ENCODE results near the gene NMBR.
"Not testable (repeated sequence)": the region's sequence is repeated elsewhere in the genome, so short reads cannot be mapped to it uniquely, and the experiment has no call there.

NMBR gene

DNA sequence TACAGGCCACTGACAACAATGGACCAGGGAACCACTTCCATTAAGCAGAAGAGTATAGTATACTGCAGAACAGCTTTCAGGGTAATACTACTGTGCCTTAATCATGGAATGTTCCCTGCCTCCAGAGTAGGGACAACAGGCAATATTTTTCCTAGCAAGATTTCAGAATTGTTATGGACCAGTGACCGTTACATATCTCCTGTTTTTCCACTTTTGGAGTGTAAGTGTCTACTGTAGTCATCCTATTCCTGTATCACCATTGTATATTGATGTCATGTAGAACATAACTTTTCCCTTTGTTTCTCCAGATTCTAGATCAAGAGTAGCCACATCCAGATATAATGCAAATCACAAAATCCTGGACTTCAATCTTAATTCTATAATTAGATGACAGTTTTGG is 16.1 kb downstream of the NMBR start:
- DNase-seq (ENCODE audit: low spot score) = no peak
- Mint-ChIP-seq H3K27ac (no peak overlapping the region), H3K9me3 (no peaks in the 10 kb centered on the region), H3K36me3 (ENCODE audit: low read depth) (no peaks in the 10 kb centered on the region), H3K27me3 (ENCODE audit: low read depth) (peaks cover 27% of the 10 kb centered on the region), H3K4me3 (no peak overlapping the region), H3K4me1 (ENCODE audit: low read depth) (no peaks in the 10 kb centered on the region)

DNA sequence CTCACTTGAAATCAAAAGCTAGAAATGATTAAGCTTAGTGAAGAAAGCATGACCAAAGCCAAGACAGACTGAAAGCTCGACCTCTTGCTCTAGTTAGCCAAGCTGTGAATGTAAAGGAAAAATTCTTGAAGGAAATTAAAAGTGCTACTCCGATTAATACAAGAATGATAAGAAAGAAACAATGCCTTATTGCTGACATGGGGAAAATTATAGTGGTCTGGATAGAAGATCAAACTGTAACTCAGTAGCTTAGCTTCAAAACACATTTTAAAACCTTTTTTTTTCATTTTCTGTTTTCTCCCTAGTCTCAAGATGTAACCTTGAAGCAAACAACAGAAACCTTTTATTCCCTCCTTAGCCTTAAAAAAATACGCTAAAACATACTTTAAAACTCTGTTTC is 25.6 kb downstream of the NMBR start:
- Mint-ChIP-seq H3K9me3 (no peaks in the 10 kb centered on the region), H3K36me3 (ENCODE audit: low read depth) (no peaks in the 10 kb centered on the region), H3K27ac (no peak overlapping the region), H3K4me3 (no peak overlapping the region), H3K4me1 (ENCODE audit: low read depth) (no peaks in the 10 kb centered on the region), H3K27me3 (ENCODE audit: low read depth) (peaks cover 18% of the 10 kb centered on the region)
- DNase-seq (ENCODE audit: low spot score) = no peak

DNA sequence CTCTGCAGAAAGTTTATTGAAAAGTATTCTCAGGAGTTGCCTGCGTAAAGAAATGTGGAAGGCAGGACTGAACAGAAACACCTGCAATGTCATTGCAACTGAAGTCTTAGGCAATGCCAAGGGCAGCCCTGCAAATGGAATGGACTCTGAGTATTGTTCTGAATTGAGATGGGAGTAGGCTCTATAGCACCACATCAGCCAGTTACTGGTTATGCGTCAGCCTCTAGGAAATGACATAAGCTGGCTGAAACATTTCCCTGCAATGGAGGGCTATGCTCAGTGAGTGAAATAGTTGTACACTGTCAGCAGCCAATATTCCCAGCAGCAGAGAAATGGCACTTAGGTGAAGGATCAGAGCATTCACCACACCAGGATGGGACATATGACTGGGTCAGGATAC is 28.0 kb downstream of the NMBR start:
- H3K9me3 Mint-ChIP-seq = no peaks in the 10 kb centered on the region
- no peaks in the 10 kb centered on the region for H3K4me1 Mint-ChIP-seq (ENCODE audit: low read depth)
- H3K4me3 Mint-ChIP-seq = no peak overlapping the region
- H3K27ac Mint-ChIP-seq = no peak overlapping the region
- no peaks in the 10 kb centered on the region for H3K36me3 Mint-ChIP-seq (ENCODE audit: low read depth)
- peaks cover 12% of the 10 kb centered on the region for H3K27me3 Mint-ChIP-seq (ENCODE audit: low read depth)
- DNase-seq (ENCODE audit: low spot score) = no peak

DNA sequence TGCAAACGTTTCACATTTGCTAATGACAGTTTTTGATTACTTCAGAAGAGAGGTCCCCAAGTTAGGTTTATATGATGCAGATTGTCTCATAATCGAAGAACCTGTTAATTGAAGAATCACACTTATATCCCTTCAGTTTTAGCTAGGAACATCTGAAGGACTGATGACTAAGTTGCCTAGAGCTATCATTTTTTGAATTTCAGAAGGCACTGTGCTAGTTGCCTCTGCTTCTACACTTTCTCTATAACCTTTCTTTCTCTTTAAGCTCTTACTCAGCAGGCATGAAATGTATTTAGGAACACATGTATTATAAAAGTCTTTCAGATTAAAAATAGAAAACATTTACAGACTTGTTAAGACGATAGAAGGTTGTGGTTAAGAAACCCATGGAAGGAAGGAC is 28.6 kb downstream of the NMBR start:
- Mint-ChIP-seq H3K9me3 (no peaks in the 10 kb centered on the region), H3K27me3 (ENCODE audit: low read depth) (peaks cover 14% of the 10 kb centered on the region), H3K4me1 (ENCODE audit: low read depth) (no peaks in the 10 kb centered on the region), H3K36me3 (ENCODE audit: low read depth) (no peaks in the 10 kb centered on the region), H3K27ac (no peak overlapping the region), H3K4me3 (no peak overlapping the region)
- DNase-seq (ENCODE audit: low spot score) = no peak

DNA sequence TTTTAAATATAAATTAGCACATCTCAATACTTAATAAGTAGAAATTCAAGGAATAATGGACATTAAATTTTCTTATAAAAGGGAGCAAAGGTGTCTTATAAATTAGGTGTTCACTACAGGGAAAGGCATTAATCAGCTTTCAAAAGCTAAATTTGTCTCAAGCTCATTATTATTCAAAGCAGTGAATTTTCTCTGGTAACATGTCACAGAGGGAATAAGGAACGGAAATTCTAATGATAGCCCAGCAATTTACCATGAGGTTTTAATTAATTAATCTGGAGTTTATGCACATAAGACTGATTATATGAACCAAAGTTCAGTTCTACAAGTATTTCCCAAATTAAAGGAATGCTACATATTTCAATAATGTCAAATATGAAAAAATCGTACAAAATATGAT is 29.6 kb downstream of the NMBR start:
- Mint-ChIP-seq H3K9me3 (no peaks in the 10 kb centered on the region), H3K27ac (no peak overlapping the region), H3K27me3 (ENCODE audit: low read depth) (peaks cover 11% of the 10 kb centered on the region), H3K36me3 (ENCODE audit: low read depth) (no peaks in the 10 kb centered on the region), H3K4me3 (no peak overlapping the region), H3K4me1 (ENCODE audit: low read depth) (no peaks in the 10 kb centered on the region)
- no peak for DNase-seq (ENCODE audit: low spot score)

DNA sequence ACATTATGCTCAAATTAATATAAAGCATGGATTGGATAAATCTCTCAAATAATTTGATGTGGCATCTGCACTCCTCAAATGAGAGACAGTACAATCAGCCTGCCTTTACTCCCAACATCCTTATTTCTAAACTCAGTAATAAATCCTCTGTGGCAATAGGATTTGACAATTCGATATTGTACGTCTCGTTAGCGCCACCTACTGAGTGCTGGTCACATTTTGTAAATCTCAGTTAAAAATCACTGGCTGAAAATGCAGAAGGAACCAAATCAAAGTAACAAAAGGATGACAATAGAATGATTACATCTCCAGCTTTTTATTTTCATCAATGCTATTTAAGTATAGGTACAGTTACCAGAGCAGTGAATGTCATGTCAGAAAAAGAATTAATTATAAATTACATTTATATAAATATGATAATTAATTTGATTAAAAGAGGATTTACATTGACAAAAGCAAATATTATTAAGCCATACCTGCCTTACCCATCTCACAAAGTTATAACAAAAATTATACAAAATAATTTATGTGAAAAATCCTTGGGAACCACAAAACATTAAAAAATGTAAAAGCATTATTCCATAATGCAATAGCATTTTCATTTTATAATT is 34.4 kb downstream of the NMBR start:
- H3K4me3 Mint-ChIP-seq = no peak overlapping the region
- no peaks in the 10 kb centered on the region for H3K36me3 Mint-ChIP-seq (ENCODE audit: low read depth)
- DNase-seq (ENCODE audit: low spot score) = peak; percentile 23
- no peaks in the 10 kb centered on the region for H3K4me1 Mint-ChIP-seq (ENCODE audit: low read depth)
- no peak overlapping the region for H3K27ac Mint-ChIP-seq
- H3K9me3 Mint-ChIP-seq = no peaks in the 10 kb centered on the region
- H3K27me3 Mint-ChIP-seq (ENCODE audit: low read depth) = peaks cover 2% of the 10 kb centered on the region

DNA sequence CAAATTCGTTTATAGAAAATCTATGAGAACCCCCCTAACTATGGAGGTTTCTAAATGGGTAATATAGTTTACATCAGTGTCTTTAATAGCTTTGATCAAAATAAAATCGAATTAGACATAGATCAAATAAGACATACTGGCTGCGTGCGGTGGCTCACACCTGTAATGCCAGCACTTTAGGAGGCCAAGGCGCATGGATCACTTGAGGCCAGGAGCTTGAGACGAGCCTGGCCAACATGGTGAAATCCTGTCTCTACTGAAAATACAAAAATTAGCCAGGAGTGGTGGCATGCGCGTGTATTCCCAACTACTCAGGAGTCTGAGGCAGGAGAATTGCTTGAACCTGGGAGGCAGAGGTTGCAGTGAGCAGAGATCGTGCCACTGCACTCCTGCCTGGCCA is 36.1 kb downstream of the NMBR start:
- not testable (repeated sequence) for H3K27ac Mint-ChIP-seq; H3K36me3 Mint-ChIP-seq (ENCODE audit: low read depth); H3K27me3 Mint-ChIP-seq (ENCODE audit: low read depth); H3K4me1 Mint-ChIP-seq (ENCODE audit: low read depth); H3K9me3 Mint-ChIP-seq; DNase-seq (ENCODE audit: low spot score); H3K4me3 Mint-ChIP-seq

DNA sequence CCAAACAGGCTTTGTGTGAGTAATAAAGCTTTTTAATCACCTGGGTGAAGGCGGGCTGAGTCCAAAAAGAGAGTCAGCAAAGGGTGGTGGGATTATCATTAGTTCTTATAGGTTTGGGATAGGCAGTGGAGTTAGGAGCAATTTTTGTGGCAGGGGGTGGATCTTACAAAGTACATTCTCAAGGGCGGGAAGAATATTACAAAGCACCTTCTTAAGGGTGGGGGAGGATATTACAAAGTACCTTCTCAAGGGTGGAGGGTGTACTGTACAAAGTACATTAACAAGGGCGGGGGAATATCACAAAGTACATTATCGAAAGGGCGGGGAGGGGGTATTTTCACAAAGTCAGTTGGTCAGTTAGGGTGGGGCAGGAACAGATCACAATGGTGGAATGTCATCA is 42.1 kb downstream of the NMBR start:
- H3K27me3 Mint-ChIP-seq (ENCODE audit: low read depth); H3K9me3 Mint-ChIP-seq; DNase-seq (ENCODE audit: low spot score); H3K4me3 Mint-ChIP-seq; H3K27ac Mint-ChIP-seq; H3K36me3 Mint-ChIP-seq (ENCODE audit: low read depth); H3K4me1 Mint-ChIP-seq (ENCODE audit: low read depth): not testable (repeated sequence)

DNA sequence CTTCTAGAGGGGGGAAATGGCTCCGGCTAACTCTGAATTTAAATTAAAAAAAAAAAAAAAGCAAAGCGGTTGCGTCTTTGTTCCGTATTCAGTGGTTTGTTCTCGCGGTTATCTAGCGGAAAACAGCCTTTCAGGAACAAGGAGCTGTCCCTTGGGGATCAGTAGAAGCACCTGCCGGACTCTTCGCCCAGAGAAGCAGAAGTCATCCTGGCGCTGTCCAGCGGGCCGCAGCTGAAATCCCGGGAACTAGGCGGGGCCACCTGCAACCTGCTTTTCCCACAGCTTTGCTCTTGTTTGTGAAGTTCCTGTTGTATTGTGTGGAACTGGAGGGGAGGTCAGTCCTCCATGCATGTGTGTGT is 58.1 kb downstream of the NMBR start:
- no peak for DNase-seq (ENCODE audit: low spot score)
- Mint-ChIP-seq H3K4me1 (ENCODE audit: low read depth) (no peaks in the 10 kb centered on the region), H3K4me3 (no peak overlapping the region), H3K9me3 (no peaks in the 10 kb centered on the region), H3K27me3 (ENCODE audit: low read depth) (peaks cover 23% of the 10 kb centered on the region), H3K27ac (no peak overlapping the region), H3K36me3 (ENCODE audit: low read depth) (no peaks in the 10 kb centered on the region)

DNA sequence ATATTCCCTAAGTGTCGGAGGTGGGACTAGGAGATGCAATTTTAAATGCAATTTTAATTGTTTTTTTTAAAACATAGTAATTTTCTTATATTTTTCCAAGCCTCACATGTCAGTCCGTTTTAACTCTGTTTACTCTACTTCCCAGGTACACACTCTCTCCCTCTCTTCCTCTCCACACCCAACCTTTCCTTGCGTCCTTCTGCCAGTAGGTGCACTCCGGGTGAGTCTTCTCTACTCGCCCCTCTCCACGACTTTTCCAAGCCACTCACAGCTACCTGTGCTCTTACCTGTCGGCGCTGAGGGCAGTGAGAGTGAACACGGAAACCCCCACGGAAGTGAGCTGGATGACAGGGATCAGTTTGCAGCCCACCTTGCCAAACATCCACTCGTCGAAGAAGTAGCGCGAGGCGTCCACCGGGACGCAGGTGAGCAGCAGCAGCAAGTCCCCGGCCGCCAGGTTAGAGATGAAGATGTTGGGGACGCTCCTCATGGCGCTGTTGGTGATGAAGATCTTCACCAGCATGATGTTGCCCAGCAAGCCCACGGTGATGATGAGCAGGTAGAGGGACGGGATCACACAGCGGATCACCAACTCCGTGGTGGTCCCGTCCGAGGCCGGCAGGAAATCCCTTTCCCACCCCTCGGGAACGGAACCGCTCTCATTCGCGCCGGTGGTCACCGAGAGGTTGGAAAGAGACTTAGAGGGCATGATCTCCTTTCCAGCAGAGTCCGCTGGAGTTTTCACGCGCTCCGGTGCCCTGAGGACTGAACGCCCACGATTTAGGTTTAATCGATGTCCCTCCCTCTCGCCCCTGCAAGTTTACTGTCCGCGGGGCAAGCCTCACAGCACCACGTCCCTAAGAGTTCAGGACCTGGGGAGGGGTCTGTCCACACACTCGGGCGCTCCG is 58.7 kb downstream of the NMBR start:
- DNase-seq (ENCODE audit: low spot score) = no peak
- Mint-ChIP-seq H3K27me3 (ENCODE audit: low read depth) (peaks cover 23% of the 10 kb centered on the region), H3K36me3 (ENCODE audit: low read depth) (no peaks in the 10 kb centered on the region), H3K9me3 (no peaks in the 10 kb centered on the region), H3K27ac (no peak overlapping the region), H3K4me1 (ENCODE audit: low read depth) (no peaks in the 10 kb centered on the region), H3K4me3 (no peak overlapping the region)

DNA sequence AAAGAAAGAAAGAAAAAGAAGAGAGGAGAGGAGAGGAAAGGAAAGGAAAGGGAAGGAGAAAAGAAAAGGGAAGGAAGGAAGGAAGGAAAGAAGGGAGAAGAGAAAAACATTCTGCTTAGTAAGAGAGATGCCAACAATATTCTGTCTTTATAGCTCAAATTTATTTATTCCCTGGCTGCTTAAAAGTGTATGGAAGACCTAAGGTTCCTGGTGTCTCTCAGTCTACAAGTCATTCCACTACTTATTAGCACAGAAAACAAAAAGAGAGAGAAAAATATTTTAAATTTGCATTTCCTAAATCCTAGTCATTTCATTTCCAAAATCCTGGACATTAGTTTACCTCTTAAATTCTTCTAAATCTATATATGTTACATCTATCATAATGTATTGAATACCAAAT is 67.8 kb downstream of the NMBR start:
- Mint-ChIP-seq H3K27me3 (ENCODE audit: low read depth) (no peaks in the 10 kb centered on the region), H3K36me3 (ENCODE audit: low read depth) (no peaks in the 10 kb centered on the region), H3K4me3 (no peak overlapping the region), H3K9me3 (no peaks in the 10 kb centered on the region), H3K4me1 (ENCODE audit: low read depth) (peaks cover 4% of the 10 kb centered on the region), H3K27ac (no peak overlapping the region)
- DNase-seq (ENCODE audit: low spot score) = no peak

DNA sequence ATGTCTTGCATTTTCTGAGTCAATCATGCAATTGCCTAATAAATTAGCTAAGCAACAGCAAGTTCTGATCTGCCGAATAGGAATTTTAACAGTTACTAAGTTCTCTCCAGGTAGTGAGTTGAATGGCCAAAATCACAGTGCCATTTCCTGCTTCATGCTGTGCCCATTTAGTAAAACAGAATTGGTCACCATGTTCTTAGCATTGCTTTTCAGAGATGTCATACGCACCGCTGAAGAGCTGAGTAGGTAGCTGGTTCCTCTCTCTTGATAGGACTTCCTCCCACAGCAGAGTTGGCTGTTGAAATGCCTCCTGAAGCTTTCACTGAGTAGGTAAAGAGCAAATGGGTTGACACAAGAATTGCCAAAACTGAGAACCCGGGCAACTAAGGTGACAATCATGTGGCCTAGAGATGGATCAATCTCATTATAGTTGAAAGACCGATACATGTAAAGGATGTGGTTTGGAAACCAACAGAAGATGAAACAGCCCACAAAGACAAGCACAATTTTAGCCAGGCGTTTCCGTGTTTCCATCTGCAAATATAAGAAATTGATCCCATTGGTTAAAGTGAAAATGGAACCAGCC is 71.3 kb downstream of the NMBR start:
- Mint-ChIP-seq H3K27me3 (ENCODE audit: low read depth) (no peaks in the 10 kb centered on the region), H3K4me3 (no peak overlapping the region), H3K4me1 (ENCODE audit: low read depth) (peaks cover 4% of the 10 kb centered on the region), H3K36me3 (ENCODE audit: low read depth) (no peaks in the 10 kb centered on the region), H3K27ac (no peak overlapping the region), H3K9me3 (no peaks in the 10 kb centered on the region)
- DNase-seq (ENCODE audit: low spot score) = no peak

DNA sequence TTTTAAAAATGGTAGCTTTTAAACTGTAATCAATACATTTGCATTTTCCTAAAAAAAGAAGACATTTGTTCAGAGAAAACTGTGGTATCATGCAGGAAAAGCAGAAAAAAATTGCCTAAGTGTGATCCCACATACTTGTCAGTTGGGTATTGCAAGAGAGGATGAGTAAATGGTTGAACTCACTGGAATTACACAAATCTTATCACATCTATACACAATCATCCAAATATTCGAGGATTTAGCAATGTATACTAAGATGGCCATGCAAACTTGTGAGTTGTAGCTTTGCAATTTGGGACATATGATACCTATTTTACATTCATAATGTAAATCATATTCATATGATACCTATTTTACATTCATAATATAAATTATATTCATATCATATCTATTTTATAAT is 72.4 kb downstream of the NMBR start:
- DNase-seq (ENCODE audit: low spot score) = no peak
- Mint-ChIP-seq H3K27me3 (ENCODE audit: low read depth) (no peaks in the 10 kb centered on the region), H3K4me3 (no peak overlapping the region), H3K36me3 (ENCODE audit: low read depth) (no peaks in the 10 kb centered on the region), H3K27ac (no peak overlapping the region), H3K9me3 (no peaks in the 10 kb centered on the region), H3K4me1 (ENCODE audit: low read depth) (peaks cover 4% of the 10 kb centered on the region)

DNA sequence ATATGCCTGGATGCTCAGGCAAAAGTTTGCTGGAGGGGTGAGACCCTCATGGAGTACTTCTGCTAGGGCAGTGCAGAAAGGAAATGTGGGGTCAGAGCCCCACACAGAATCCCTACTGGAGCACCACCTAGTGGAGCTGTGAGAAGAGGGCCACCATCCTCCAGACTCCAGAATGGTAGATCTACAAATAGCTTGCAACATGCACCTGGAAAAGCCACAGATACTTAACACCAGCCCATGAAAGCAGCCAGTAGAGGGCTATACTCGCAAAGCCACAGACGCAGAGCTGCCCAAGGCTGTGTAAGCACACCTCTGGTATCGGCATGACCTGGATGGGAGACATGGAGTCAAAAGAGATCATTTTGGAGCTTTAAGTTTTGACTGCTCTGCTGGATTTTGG is 74.9 kb downstream of the NMBR start:
- no peak overlapping the region for H3K27ac Mint-ChIP-seq
- H3K27me3 Mint-ChIP-seq (ENCODE audit: low read depth) = no peaks in the 10 kb centered on the region
- no peak overlapping the region for H3K4me3 Mint-ChIP-seq
- peaks cover 4% of the 10 kb centered on the region for H3K4me1 Mint-ChIP-seq (ENCODE audit: low read depth)
- H3K9me3 Mint-ChIP-seq = no peaks in the 10 kb centered on the region
- H3K36me3 Mint-ChIP-seq (ENCODE audit: low read depth) = no peaks in the 10 kb centered on the region
- DNase-seq (ENCODE audit: low spot score) = no peak

Measured in T-helper 2 cell treated with Interferon-gamma antibody and Interleukin-4, amounts not matched to agents 5 μg/mL and 100 μg/mL, for 36 hours (primary cell).